Fibroblast of pulmonary artery (primary cell): Measurements from ENCODE around the gene LRP10.

Experiments
- DNase-seq: peaks from one replicate; pipeline ENCODE4 v3.0.0-alpha.2; 2010; ENCODE audit warnings: low read depth
- H3K4me3 ChIP-seq: replicated peaks from 2 replicates; pipeline ENCODE4 v1.5.1; 2011; ENCODE audit warnings: low read depth, mild to moderate bottlenecking, control low read depth, low read length, moderate library complexity
- TF ChIP-seq, protein P1 (sequence below): IDR thresholded peaks from 2 replicates; pipeline ENCODE4 v1.5.1; 2011; ENCODE audit warnings: mild to moderate bottlenecking, control low read depth, low read length, inconsistent platforms; ENCODE audit errors: missing control alignments

The LRP10 gene

DNA sequence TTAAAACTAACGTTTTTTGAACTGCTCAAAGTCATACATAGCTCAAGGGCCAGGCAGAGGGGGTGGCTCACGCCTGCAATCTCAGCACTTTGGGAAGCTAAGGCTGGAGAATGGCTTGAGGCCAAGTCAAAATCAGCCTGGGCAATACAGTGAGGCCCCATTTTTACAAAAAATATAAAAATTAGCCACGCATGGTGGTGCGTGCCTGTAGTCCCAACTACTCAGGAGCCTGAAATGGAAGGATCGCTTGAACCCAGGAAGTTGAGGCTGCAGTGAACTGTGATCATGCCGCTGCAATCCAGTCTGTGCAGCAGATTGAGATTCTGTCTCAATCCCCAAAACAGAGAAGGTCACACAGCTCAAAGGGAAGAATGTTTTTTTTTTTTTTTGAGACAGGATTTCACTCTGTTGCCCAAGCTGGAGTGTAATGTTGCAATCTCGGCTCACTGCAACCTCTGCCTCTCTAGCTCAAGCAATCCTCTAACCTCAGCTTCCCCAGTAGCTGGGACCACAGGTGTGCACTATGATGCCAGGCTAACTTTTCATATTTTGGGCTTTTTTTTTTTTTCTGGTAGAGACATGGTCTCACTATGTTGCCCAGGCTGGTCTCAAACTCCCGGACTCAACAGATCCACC lies 44.5 kb downstream of the LRP10 start:
- TF ChIP-seq, protein P1, sequence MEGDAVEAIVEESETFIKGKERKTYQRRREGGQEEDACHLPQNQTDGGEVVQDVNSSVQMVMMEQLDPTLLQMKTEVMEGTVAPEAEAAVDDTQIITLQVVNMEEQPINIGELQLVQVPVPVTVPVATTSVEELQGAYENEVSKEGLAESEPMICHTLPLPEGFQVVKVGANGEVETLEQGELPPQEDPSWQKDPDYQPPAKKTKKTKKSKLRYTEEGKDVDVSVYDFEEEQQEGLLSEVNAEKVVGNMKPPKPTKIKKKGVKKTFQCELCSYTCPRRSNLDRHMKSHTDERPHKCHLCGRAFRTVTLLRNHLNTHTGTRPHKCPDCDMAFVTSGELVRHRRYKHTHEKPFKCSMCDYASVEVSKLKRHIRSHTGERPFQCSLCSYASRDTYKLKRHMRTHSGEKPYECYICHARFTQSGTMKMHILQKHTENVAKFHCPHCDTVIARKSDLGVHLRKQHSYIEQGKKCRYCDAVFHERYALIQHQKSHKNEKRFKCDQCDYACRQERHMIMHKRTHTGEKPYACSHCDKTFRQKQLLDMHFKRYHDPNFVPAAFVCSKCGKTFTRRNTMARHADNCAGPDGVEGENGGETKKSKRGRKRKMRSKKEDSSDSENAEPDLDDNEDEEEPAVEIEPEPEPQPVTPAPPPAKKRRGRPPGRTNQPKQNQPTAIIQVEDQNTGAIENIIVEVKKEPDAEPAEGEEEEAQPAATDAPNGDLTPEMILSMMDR = no peak
- H3K4me3 ChIP-seq = no peak overlapping the region
- DNase-seq = peak; percentile 71

DNA sequence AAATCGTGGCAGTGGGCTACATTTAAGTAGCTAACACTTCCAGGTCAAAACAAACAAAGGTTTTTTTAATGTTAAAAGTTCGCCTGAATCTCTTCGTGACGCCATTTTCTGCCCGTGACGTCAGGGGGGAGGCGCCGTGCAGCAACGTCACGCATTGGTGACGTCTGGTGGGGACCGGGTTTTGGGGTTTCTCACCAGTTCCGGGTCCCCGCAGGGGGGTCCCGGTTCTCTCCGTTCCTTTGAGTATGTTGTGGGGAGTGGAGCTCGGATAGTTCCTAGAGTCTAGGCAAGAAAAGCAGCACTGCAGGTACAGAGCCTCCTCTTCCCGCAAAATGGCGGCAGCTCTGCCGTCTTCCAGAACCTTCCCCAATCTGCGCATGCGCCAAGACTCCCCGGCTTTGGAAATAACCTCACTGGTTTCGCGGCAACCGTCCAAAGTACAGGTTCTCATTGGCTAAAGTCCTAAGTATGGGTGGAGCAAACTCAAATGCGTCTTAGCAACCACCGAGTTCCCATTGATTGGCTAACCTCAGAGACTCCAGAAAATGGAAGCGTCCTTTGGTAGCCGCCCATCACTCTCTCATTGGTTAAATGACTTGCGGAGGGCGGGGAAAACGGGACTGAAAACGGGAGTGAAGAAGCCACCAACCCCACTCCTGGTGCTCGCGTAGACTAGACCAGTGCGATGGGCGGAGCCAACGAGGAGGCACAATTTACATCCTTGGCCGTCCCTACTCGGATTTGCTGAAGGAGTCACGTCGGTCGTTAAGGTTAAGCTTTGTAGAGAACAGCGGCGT lies 47.5 kb downstream of the LRP10 start, which contains the start of gene RBM23:
Gene RBM23 (minus strand): TSS at position 346 of the 797 bp plus-strand sequence.
- TF ChIP-seq, protein P1 = no peak
- DNase-seq = peak; percentile 100
- H3K4me3 ChIP-seq = peak within 1 kb of the TSS; percentile 83

DNA sequence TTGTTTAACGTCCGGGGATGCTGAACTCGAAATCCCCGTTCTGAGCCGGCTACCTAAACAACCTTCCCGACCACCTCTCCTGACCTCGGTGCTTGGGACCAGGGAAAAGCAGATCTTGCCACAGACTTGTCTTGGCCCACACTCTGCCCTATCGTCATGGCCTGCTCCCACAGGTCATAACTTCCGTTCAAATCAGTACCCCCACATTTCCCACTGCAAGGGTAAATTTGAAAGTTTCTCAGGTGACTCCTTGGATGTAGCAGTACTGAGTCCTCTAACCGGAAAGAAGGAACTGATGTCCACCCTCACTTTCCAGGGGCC lies 48.0 kb downstream of the LRP10 start:
- no peak for DNase-seq
- TF ChIP-seq, protein P1 = no peak
- H3K4me3 ChIP-seq = peak overlapping the region; percentile 40

DNA sequence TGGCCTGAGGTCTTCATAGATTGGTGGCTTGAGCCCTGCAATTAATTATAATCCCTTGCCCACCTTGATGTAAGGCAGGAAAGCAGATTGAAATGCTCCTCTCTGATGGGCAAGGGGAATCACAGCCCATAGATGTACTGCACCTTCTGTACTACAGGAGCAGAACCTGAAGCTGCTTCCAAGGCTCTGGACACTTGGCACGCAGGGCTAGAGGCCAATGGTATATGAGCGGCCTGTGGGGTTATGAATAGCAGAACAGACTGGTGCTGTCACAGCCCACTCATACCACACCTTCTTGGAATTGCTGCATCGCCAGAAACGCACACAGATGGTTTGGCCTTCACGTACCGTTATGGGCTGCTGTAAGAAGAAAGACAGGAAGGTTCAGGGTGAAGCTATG lies 49.2 kb downstream of the LRP10 start:
- no peak for DNase-seq
- H3K4me3 ChIP-seq = no peak overlapping the region
- TF ChIP-seq, protein P1 = no peak

DNA sequence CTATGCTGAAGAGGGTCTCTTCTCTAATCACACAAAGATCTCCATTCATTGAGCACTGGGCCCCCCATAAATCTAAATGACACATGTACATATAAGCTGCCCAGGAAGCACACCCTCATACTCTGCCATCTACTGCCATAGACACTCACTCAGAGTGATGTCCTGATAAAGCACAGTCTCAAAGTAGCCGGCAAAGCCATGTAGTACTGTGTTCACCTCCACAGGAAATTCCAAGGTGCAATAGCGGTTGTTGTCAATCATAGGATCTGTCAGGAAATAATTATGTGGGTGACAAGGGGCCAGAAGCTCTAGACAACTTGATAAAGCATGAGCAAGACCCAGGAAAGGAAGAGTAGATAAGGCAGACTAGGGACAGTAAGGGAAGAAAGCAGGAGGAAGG lies 50.8 kb downstream of the LRP10 start:
- TF ChIP-seq, protein P1 = no peak
- DNase-seq = no peak
- H3K4me3 ChIP-seq = no peak overlapping the region

DNA sequence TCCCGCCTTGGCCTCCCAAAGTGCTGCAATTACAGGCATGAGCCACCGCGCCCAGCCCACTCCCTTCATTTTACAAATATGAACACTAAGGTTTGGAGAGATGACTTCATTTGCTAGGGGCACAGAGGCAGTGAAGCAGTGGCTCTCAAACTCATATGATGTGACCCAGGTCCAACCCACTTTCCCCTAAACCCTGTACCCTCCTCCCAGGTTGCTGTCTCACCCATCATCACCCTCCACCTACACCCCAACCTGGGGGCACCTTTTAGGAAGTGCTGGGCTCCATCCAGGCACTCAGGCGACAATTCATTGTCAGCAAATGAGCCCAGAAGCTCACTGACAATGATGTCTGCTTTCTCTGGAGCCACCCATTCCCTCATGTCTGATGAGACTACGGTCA lies 52.2 kb downstream of the LRP10 start:
- DNase-seq = no peak
- TF ChIP-seq, protein P1 = no peak
- H3K4me3 ChIP-seq = no peak overlapping the region
